HepG2 (cell line): Measurements from ENCODE around the gene DTNB. TPM values are rescaled to one million over a fixed set of nuclear protein-coding genes. Genes with fewer than 3 reads are reported as not detected.

Experiments used
- CEBPB ChIP-seq: IDR thresholded peaks from 2 replicates; pipeline ENCODE4 v1.6.1; 2011; ENCODE audit warnings: low read depth, low read length, improper control_type of control experiment, borderline replicate concordance
- HOXA7 ChIP-seq: sonication (generic); formaldehyde crosslinking; IDR thresholded peaks from 2 replicates; pipeline ENCODE4 v1.8.1; 2022; ENCODE audit warnings: mild to moderate bottlenecking, missing genetic modification reagents, moderate library complexity
- NFIB ChIP-seq: sonication (generic); formaldehyde crosslinking; IDR thresholded peaks from 2 replicates; pipeline ENCODE4 v1.9.0; 2021; ENCODE audit warnings: missing genetic modification reagents, mild to moderate bottlenecking, borderline replicate concordance
- NKX3-1 ChIP-seq: sonication (generic); formaldehyde crosslinking; IDR thresholded peaks from 2 replicates; pipeline ENCODE4 v1.5.0; 2020; ENCODE audit warnings: missing genetic modification reagents
- NR2C2 ChIP-seq: sonication (generic); formaldehyde crosslinking; IDR thresholded peaks from 2 replicates; pipeline ENCODE4 v1.4.0; 2020; ENCODE audit warnings: missing genetic modification reagents, mild to moderate bottlenecking, moderate library complexity, borderline replicate concordance
- NR3C1 ChIP-seq: sonication (generic); formaldehyde crosslinking; IDR thresholded peaks from 2 replicates; pipeline ENCODE4 v1.4.0; 2020; ENCODE audit warnings: missing genetic modification reagents
- SMAD3 ChIP-seq: sonication (generic); formaldehyde crosslinking; IDR thresholded peaks from 2 replicates; pipeline ENCODE4 v1.4.0; 2020; ENCODE audit warnings: missing genetic modification reagents
- ZNF230 ChIP-seq: sonication (generic); formaldehyde crosslinking; IDR thresholded peaks from 2 replicates; pipeline ENCODE4 v1.4.0; 2020; ENCODE audit warnings: mild to moderate bottlenecking, missing genetic modification reagents
- ZNF260 ChIP-seq: sonication (generic); formaldehyde crosslinking; IDR thresholded peaks from 2 replicates; pipeline ENCODE4 v1.4.0; 2020; ENCODE audit warnings: missing genetic modification reagents, low read depth, mild to moderate bottlenecking, borderline replicate concordance
- ZNF281 ChIP-seq: sonication (generic); formaldehyde crosslinking; IDR thresholded peaks from 2 replicates; pipeline ENCODE4 v1.4.0; 2020; ENCODE audit warnings: missing genetic modification reagents, borderline replicate concordance
- ZNF446 ChIP-seq: sonication (generic); formaldehyde crosslinking; IDR thresholded peaks from 2 replicates; pipeline ENCODE4 v1.5.0; 2020; ENCODE audit warnings: mild to moderate bottlenecking, missing genetic modification reagents
- ZNF552 ChIP-seq: sonication (generic); formaldehyde crosslinking; IDR thresholded peaks from 2 replicates; pipeline ENCODE4 v1.9.0; 2022; ENCODE audit warnings: missing genetic modification reagents, mild to moderate bottlenecking, borderline replicate concordance
- ZNF709 ChIP-seq: sonication (generic); formaldehyde crosslinking; IDR thresholded peaks from 2 replicates; pipeline ENCODE4 v1.5.0; 2020; ENCODE audit warnings: mild to moderate bottlenecking, missing genetic modification reagents
- ZNF772 ChIP-seq: sonication (generic); formaldehyde crosslinking; IDR thresholded peaks from 2 replicates; pipeline ENCODE4 v1.5.0; 2020; ENCODE audit warnings: mild to moderate bottlenecking, missing genetic modification reagents
- polyA plus RNA-seq, 8 experiments: library from polyadenylated mRNA; depleted of rRNA in 3 of 8; stranded (reverse) in 7 of 8; unstranded in 1 of 8; fragments of >200 nt; fragmentation: Illumina TruSeq in 4 of 8; extraction: Trizol in 4 of 8; gene quantifications; 2 replicates each; pipeline versions ENCODE4 v1.2.1 to v1.2.3, GENCODE V29; 2011 to 2016; ENCODE audit warnings: low read depth in 4 of 8, missing spikeins in 1 of 8, mixed read lengths in 1 of 8; ENCODE audit not compliant: insufficient read depth in 1 of 8
- total RNA-seq, 5 experiments: library from RNA; depleted of rRNA; stranded (reverse); fragments of >200 nt; fragmentation: Illumina TruSeq; extraction: Trizol; gene quantifications; 2 replicates each; pipeline ENCODE4 v1.2.3, GENCODE V29; 2016; ENCODE audit warnings: low read depth in 1 of 5
- TF ChIP-seq, protein P1 (sequence below): sonication (generic); formaldehyde crosslinking; IDR thresholded peaks from 2 replicates; pipeline ENCODE4 v1.5.0; 2020; ENCODE audit warnings: missing genetic modification reagents
- TF ChIP-seq, protein P2 (sequence below): sonication (generic); formaldehyde crosslinking; IDR thresholded peaks from 2 replicates; pipeline ENCODE4 v1.4.0; 2020; ENCODE audit warnings: mild to moderate bottlenecking, low read depth, missing genetic modification reagents
- TF ChIP-seq, protein P3 (sequence below): sonication (generic); formaldehyde crosslinking; IDR thresholded peaks from 2 replicates; pipeline ENCODE4 v1.8.0; 2022; ENCODE audit warnings: mild to moderate bottlenecking, missing genetic modification reagents
- TF ChIP-seq, protein P4 (sequence below): sonication (generic); formaldehyde crosslinking; IDR thresholded peaks from 2 replicates; pipeline ENCODE4 v1.8.1; 2023; ENCODE audit warnings: mild to moderate bottlenecking, missing genetic modification reagents
- TF ChIP-seq, protein P5 (sequence below): sonication (generic); formaldehyde crosslinking; IDR thresholded peaks from 2 replicates; pipeline ENCODE4 v1.4.0; 2020; ENCODE audit warnings: low read depth, mild to moderate bottlenecking, missing genetic modification reagents
- TF ChIP-seq, protein P6 (sequence below): sonication (generic); formaldehyde crosslinking; IDR thresholded peaks from 2 replicates; pipeline ENCODE4 v1.4.0; 2020; ENCODE audit warnings: missing genetic modification reagents, borderline replicate concordance

The DTNB gene
- total and polyA plus RNA-seq, 2 of the 13 experiments (the other 11 are each of a cell fraction or from before 2014, with no cell fraction given) = 14.4 to 23.9 TPM

DNA sequence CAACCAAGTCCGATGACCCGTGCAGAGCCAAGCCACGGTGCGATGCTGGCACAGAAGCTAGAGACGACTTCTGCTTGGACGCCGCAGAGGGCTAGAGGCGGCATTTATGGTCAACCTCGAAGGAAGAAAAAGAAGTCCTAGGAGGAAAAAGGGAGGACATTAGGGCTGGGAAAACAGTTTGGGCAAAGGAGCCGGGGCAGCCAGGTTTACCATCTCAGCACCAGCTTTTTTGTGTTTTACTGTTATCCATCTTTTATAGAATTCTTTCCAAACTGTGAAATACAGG is 643 bp upstream of the DTNB start (continued):
- TF ChIP-seq ZNF446 (CRISPR knock-in tag) (no peak), NKX3-1 (CRISPR knock-in tag) (no peak), SMAD3 (CRISPR knock-in tag) (no peak), ZNF260 (no peak), ZNF772 (CRISPR knock-in tag) (peak; percentile 58; the same call in 1 of the 2 replicates), CEBPB (no peak), NFIB (no peak), ZNF230 (CRISPR knock-in tag) (peak; percentile 10; the same call in 1 of the 2 replicates), ZNF709 (CRISPR knock-in tag) (no peak), ZNF281 (0 out of 2 replicates have a peak, but pooled peaks have one; percentile 6), NR2C2 (no peak), NR3C1 (CRISPR knock-in tag) (no peak), ZNF552 (no peak), HOXA7 (CRISPR knock-in tag) (no peak)
- TF ChIP-seq, protein P1, sequence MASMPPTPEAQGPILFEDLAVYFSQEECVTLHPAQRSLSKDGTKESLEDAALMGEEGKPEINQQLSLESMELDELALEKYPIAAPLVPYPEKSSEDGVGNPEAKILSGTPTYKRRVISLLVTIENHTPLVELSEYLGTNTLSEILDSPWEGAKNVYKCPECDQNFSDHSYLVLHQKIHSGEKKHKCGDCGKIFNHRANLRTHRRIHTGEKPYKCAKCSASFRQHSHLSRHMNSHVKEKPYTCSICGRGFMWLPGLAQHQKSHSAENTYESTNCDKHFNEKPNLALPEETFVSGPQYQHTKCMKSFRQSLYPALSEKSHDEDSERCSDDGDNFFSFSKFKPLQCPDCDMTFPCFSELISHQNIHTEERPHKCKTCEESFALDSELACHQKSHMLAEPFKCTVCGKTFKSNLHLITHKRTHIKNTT = no peak
- TF ChIP-seq, protein P2, sequence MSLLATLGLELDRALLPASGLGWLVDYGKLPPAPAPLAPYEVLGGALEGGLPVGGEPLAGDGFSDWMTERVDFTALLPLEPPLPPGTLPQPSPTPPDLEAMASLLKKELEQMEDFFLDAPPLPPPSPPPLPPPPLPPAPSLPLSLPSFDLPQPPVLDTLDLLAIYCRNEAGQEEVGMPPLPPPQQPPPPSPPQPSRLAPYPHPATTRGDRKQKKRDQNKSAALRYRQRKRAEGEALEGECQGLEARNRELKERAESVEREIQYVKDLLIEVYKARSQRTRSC (CRISPR knock-in tag) = no peak
- TF ChIP-seq, protein P3, sequence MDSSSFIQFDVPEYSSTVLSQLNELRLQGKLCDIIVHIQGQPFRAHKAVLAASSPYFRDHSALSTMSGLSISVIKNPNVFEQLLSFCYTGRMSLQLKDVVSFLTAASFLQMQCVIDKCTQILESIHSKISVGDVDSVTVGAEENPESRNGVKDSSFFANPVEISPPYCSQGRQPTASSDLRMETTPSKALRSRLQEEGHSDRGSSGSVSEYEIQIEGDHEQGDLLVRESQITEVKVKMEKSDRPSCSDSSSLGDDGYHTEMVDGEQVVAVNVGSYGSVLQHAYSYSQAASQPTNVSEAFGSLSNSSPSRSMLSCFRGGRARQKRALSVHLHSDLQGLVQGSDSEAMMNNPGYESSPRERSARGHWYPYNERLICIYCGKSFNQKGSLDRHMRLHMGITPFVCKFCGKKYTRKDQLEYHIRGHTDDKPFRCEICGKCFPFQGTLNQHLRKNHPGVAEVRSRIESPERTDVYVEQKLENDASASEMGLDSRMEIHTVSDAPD (CRISPR knock-in tag) = 0 out of 2 replicates have a peak, but pooled peaks have one; percentile 35
- TF ChIP-seq, protein P4, sequence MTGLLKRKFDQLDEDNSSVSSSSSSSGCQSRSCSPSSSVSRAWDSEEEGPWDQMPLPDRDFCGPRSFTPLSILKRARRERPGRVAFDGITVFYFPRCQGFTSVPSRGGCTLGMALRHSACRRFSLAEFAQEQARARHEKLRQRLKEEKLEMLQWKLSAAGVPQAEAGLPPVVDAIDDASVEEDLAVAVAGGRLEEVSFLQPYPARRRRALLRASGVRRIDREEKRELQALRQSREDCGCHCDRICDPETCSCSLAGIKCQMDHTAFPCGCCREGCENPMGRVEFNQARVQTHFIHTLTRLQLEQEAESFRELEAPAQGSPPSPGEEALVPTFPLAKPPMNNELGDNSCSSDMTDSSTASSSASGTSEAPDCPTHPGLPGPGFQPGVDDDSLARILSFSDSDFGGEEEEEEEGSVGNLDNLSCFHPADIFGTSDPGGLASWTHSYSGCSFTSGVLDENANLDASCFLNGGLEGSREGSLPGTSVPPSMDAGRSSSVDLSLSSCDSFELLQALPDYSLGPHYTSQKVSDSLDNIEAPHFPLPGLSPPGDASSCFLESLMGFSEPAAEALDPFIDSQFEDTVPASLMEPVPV (CRISPR knock-in tag) = 0 out of 2 replicates have a peak, but pooled peaks have one; percentile 33
- TF ChIP-seq, protein P5, sequence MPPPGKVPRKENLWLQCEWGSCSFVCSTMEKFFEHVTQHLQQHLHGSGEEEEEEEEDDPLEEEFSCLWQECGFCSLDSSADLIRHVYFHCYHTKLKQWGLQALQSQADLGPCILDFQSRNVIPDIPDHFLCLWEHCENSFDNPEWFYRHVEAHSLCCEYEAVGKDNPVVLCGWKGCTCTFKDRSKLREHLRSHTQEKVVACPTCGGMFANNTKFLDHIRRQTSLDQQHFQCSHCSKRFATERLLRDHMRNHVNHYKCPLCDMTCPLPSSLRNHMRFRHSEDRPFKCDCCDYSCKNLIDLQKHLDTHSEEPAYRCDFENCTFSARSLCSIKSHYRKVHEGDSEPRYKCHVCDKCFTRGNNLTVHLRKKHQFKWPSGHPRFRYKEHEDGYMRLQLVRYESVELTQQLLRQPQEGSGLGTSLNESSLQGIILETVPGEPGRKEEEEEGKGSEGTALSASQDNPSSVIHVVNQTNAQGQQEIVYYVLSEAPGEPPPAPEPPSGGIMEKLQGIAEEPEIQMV = peak; percentile 27; the same call in 1 of the 2 replicates
- TF ChIP-seq, protein P6, sequence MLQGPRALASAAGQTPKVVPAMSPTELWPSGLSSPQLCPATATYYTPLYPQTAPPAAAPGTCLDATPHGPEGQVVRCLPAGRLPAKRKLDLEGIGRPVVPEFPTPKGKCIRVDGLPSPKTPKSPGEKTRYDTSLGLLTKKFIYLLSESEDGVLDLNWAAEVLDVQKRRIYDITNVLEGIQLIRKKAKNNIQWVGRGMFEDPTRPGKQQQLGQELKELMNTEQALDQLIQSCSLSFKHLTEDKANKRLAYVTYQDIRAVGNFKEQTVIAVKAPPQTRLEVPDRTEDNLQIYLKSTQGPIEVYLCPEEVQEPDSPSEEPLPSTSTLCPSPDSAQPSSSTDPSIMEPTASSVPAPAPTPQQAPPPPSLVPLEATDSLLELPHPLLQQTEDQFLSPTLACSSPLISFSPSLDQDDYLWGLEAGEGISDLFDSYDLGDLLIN (CRISPR knock-in tag) = no peak
